HepG2 (cell line): ENCODE results near the gene SMOC1. TPM values are rescaled to one million over a fixed set of nuclear protein-coding genes. Genes with fewer than 3 reads are reported as not detected.

Experiments
- BRCA1 ChIP-seq: sonication (generic); formaldehyde crosslinking; IDR thresholded peaks from 2 replicates; pipeline ENCODE4 v1.4.0; 2020; ENCODE audit warnings: missing genetic modification reagents
- CHD2 ChIP-seq: IDR thresholded peaks from 2 replicates; pipeline ENCODE4 v1.6.1; 2011; ENCODE audit warnings: low read depth, low read length, improper control_type of control experiment
- EEA1 ChIP-seq: sonication (generic); formaldehyde crosslinking; IDR thresholded peaks from 2 replicates; pipeline ENCODE4 v1.5.1; 2020; ENCODE audit warnings: mild to moderate bottlenecking, missing genetic modification reagents, borderline replicate concordance
- EED ChIP-seq: sonication (generic); formaldehyde crosslinking; IDR thresholded peaks from 2 replicates; pipeline ENCODE4 v1.5.0; 2020; ENCODE audit warnings: mild to moderate bottlenecking, missing genetic modification reagents
- ELF3 ChIP-seq: IDR thresholded peaks from 2 replicates; pipeline ENCODE4 v1.6.1; 2016; ENCODE audit warnings: missing genetic modification reagents, missing compliant biosample characterization
- GLI4 ChIP-seq: sonication (generic); formaldehyde crosslinking; IDR thresholded peaks from 2 replicates; pipeline ENCODE4 v1.5.1; 2020; ENCODE audit warnings: missing genetic modification reagents, mild to moderate bottlenecking, moderate library complexity, borderline replicate concordance
- GZF1 ChIP-seq: sonication (generic); formaldehyde crosslinking; IDR thresholded peaks from 2 replicates; pipeline ENCODE4 v1.5.1; 2020; ENCODE audit warnings: mild to moderate bottlenecking, missing genetic modification reagents
- HDAC2 ChIP-seq: sonication (generic); formaldehyde crosslinking; IDR thresholded peaks from 2 replicates; pipeline ENCODE4 v1.4.0; 2020; ENCODE audit warnings: missing genetic modification reagents
- HNF4A ChIP-seq: sonication (generic); formaldehyde crosslinking; IDR thresholded peaks from 2 replicates; pipeline ENCODE4 v1.4.0; 2020; ENCODE audit warnings: missing genetic modification reagents
- JUND ChIP-seq: sonication (generic); formaldehyde crosslinking; IDR thresholded peaks from 2 replicates; pipeline ENCODE4 v1.8.0; 2022; ENCODE audit warnings: mild to moderate bottlenecking, missing genetic modification reagents
- MTA1 ChIP-seq: sonication (generic); formaldehyde crosslinking; IDR thresholded peaks from 2 replicates; pipeline ENCODE4 v1.4.0; 2020; ENCODE audit warnings: missing genetic modification reagents, mild to moderate bottlenecking, borderline replicate concordance
- PHF20 ChIP-seq: sonication (generic); formaldehyde crosslinking; IDR thresholded peaks from 2 replicates; pipeline ENCODE4 v1.5.0; 2020; ENCODE audit warnings: mild to moderate bottlenecking, missing genetic modification reagents
- POLR2G ChIP-seq: fragments of 200-400 bp; formaldehyde crosslinking; IDR thresholded peaks from 2 replicates; pipeline ENCODE4 v1.6.1; 2018; ENCODE audit warnings: mild to moderate bottlenecking, low read depth, low read length, moderate library complexity
- SOX6 ChIP-seq, 2 experiments: fragments of 450-650 bp in 1 of 2; sonication (generic) in 1 of 2; formaldehyde crosslinking in 1 of 2; IDR thresholded peaks; 2 replicates each; pipeline versions ENCODE4 v1.4.0 to v1.6.1; 2017 to 2020; ENCODE audit warnings: antibody characterized with exemption in 1 of 2, mild to moderate bottlenecking in 1 of 2, missing genetic modification reagents in 1 of 2
- ZBTB44 ChIP-seq: sonication (generic); formaldehyde crosslinking; IDR thresholded peaks from 2 replicates; pipeline ENCODE4 v1.4.0; 2020; ENCODE audit warnings: missing genetic modification reagents
- ZFP37 ChIP-seq: sonication (generic); formaldehyde crosslinking; IDR thresholded peaks from 2 replicates; pipeline ENCODE4 v1.4.0; 2020; ENCODE audit warnings: missing genetic modification reagents, borderline replicate concordance
- ZFX ChIP-seq: sonication (generic); formaldehyde crosslinking; IDR thresholded peaks from 2 replicates; pipeline ENCODE4 v1.4.0; 2020; ENCODE audit warnings: mild to moderate bottlenecking, low read depth, missing genetic modification reagents, moderate library complexity
- ZMYM4 ChIP-seq: sonication (generic); formaldehyde crosslinking; IDR thresholded peaks from 2 replicates; pipeline ENCODE4 v1.8.1; 2023; ENCODE audit warnings: mild to moderate bottlenecking, missing genetic modification reagents
- ZNF136 ChIP-seq: sonication (generic); formaldehyde crosslinking; IDR thresholded peaks from 2 replicates; pipeline ENCODE4 v1.8.1; 2022; ENCODE audit warnings: low read depth, mild to moderate bottlenecking, moderate library complexity, missing genetic modification reagents
- ZNF549 ChIP-seq: sonication (generic); formaldehyde crosslinking; IDR thresholded peaks from 2 replicates; pipeline ENCODE4 v1.5.0; 2020; ENCODE audit warnings: missing genetic modification reagents
- ZNF644 ChIP-seq: IDR thresholded peaks from 2 replicates; pipeline ENCODE4 v1.6.1; 2016; ENCODE audit warnings: low read depth
- ZNF768 ChIP-seq: sonication (generic); formaldehyde crosslinking; IDR thresholded peaks from 2 replicates; pipeline ENCODE4 v1.4.0; 2020; ENCODE audit warnings: missing genetic modification reagents
- ZNF775 ChIP-seq: sonication (generic); formaldehyde crosslinking; IDR thresholded peaks from 2 replicates; pipeline ENCODE4 v1.4.0; 2020; ENCODE audit warnings: missing genetic modification reagents, mild to moderate bottlenecking, moderate library complexity, borderline replicate concordance
- polyA plus RNA-seq, 8 experiments: library from polyadenylated mRNA; depleted of rRNA in 3 of 8; stranded (reverse) in 7 of 8; unstranded in 1 of 8; fragments of >200 nt; fragmentation: Illumina TruSeq in 4 of 8; extraction: Trizol in 4 of 8; gene quantifications; 2 replicates each; pipeline versions ENCODE4 v1.2.1 to v1.2.3, GENCODE V29; 2011 to 2016; ENCODE audit warnings: low read depth in 4 of 8, missing spikeins in 1 of 8, mixed read lengths in 1 of 8; ENCODE audit not compliant: insufficient read depth in 1 of 8
- total RNA-seq, 5 experiments: library from RNA; depleted of rRNA; stranded (reverse); fragments of >200 nt; fragmentation: Illumina TruSeq; extraction: Trizol; gene quantifications; 2 replicates each; pipeline ENCODE4 v1.2.3, GENCODE V29; 2016; ENCODE audit warnings: low read depth in 1 of 5

SMOC1 gene
- total and polyA plus RNA-seq, 2 of the 13 experiments (the other 11 are each of a cell fraction or from before 2014, with no cell fraction given), result 17.8 to 35.6 TPM

- TF ChIP-seq HDAC2 (CRISPR knock-in tag) (no peak), ZBTB44 (CRISPR knock-in tag) (no peak), POLR2G (no peak), SOX6 (IDR thresholded peaks at IDR 0.05) (no peak), SOX6 (CRISPR knock-in tag; IDR thresholded peaks at IDR 0.05) (no peak), CHD2 (no peak), EED (CRISPR knock-in tag) (no peak), ZFP37 (CRISPR knock-in tag) (no peak), HNF4A (CRISPR knock-in tag) (peak; percentile 79), ELF3 (CRISPR knock-in tag) (no peak), ZNF136 (CRISPR knock-in tag) (no peak), BRCA1 (CRISPR knock-in tag) (no peak), GZF1 (CRISPR knock-in tag) (no peak), MTA1 (CRISPR knock-in tag) (no peak), ZMYM4 (CRISPR knock-in tag) (0 out of 2 replicates have a peak, but pooled peaks have one; percentile 30), PHF20 (CRISPR knock-in tag) (no peak), ZNF768 (CRISPR knock-in tag) (no peak), JUND (CRISPR knock-in tag) (no peak), ZNF644 (CRISPR knock-in tag) (no peak), ZNF775 (CRISPR knock-in tag) (no peak), EEA1 (CRISPR knock-in tag) (no peak), ZFX (CRISPR knock-in tag) (peak; percentile 36; the same call in 1 of the 2 replicates), GLI4 (CRISPR knock-in tag) (no peak), ZNF549 (CRISPR knock-in tag) (no peak)
Observed at GRCh38 chr14:69989622-69990021, 110.4 kb downstream of the SMOC1 start (continued).
